Tibial nerve (tissue), 4 donors: Measurements from ENCODE around the gene ZNF92.

ENCODE experiments used
- CTCF ChIP-seq, 5 experiments: fragments of 200-600 bp in 3 of 5; fragments of 450-650 bp in 2 of 5; sonication (generic) in 3 of 5; IDR thresholded peaks; one replicate each; pipeline ENCODE4 v1.5.1; 2016 to 2019; ENCODE audit warnings: antibody characterized with exemption in 5 of 5, mild to moderate bottlenecking in 3 of 5, moderate library complexity in 2 of 5
- EP300 ChIP-seq, 2 donors: sonication (generic); formaldehyde crosslinking; IDR thresholded peaks; one replicate each; pipeline ENCODE4 v1.6.1; 2017; ENCODE audit warnings: antibody characterized with exemption in 2 of 2, mild to moderate bottlenecking in 1 of 2
- POLR2A ChIP-seq, 2 donors: fragments of 450-650 bp; IDR thresholded peaks; one replicate each; pipeline ENCODE4 v1.6.1; 2017; ENCODE audit warnings: antibody characterized with exemption in 2 of 2, mild to moderate bottlenecking in 2 of 2, moderate library complexity in 2 of 2

- TF ChIP-seq POLR2A (IDR thresholded peaks at IDR 0.05) (no peak), CTCF (IDR thresholded peaks at IDR 0.05) (no peak), EP300 (IDR thresholded peaks at IDR 0.05) (no peak)
Measured at GRCh38 chr7:65448816-65449504, 75.3 kb downstream of the ZNF92 start.
